Measurements from ENCODE around the gene NPIPA1.
"Not testable (repeated sequence)": the region's sequence is repeated elsewhere in the genome, so short reads cannot be mapped to it uniquely, and the experiment has no call there.

The NPIPA1 gene

DNA sequence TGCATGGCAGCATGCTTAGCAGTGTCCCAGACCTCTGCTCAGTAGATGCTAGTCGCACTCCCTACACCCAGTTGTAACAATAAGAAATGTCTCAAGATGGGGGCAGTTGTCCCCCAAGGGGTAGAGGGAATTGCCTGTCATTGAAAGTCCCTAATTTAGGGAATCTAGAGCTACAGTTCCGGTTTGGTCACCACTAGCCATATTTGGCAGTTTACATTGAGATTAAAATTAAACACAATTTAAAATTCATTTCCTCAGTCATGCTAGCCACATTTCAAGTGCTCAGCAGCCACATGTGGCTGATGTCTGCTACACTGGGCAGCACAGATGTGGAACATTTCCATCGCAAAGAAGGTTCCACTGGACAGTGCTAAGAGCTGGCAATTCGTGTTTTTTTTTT, 41.7 kb downstream of the NPIPA1 start:
- not testable (repeated sequence) for DNase-seq

- DNase-seq, result not testable (repeated sequence)
These were observed 44.0 kb downstream of the NPIPA1 start for GRCh38 chr16:14981234-14981633.

DNA sequence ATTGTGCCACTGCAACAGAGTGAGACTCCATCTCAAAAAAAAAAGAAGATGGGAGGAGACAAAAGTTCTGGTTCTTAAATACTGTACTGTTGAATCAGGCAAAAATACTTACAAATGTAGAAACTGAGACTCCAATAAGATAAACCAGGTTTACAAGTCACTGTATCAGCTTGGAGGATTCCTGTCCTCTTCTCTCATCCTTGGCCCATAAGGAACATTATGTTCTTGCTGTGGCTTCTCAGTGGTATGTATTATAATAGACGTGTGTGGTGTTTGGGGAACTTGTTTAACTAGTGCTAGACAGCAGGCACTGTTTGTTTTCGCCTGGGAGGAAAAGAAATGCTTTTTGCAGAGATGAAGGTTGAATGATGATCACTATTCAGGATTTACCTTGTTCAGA, 45.3 kb downstream of the NPIPA1 start:
- not testable (repeated sequence) for DNase-seq

GRCh38 chr16:14988092-14988491, 50.8 kb downstream of the NPIPA1 start:
- not testable (repeated sequence) for DNase-seq

GRCh38 chr16:14988661-14989191, 51.5 kb downstream of the NPIPA1 start:
- DNase-seq, result not testable (repeated sequence)

DNA sequence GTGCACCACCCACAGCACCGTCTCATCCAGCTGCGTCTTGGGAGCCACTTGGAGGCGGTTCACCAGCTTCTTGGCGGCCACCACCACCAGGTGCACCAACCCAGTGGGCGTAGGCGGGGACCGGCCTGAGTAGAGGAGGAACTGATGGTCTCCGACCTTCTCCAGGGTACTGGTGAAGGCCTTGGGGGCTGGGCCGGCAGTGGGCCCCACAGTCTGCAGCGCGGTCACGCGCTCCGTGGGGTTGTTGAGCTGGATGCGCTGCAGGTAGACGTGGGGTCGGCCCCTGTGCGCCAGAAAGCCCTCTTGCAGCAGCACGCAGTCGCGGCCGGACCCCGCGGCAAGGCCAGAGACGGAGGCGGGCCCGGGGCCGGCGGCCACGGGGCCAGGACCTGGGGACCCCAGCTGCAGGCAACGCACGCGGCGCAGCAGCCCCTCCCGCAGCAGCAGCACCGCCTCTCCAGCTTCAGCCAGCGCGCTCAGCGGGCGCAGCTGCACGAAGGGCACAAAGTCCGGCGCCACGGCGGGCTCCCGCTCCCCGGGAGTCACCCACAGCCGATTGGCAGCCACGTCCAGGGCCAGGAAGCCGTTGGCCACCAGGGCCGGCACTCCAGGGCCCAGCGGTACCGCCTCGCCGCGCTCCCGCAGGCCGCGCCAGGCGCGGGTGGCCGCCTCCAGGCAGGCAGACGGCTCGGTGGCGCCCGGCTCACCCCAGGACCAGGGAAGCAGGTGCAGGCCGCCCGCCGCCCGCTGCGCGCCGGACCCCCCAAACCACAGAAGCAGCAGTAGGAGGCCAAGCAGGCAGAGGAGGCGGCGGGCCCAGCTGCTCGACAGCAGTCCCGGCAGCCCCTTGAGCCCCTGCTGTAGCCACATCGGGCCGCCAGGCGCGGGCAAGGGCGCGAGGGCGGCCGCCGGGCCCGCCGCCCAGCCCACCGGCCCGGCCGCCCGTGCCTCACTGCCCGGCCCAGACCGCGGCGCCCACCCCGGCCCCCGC, 52.3 kb downstream of the NPIPA1 start:
- not testable (repeated sequence) for DNase-seq

DNA sequence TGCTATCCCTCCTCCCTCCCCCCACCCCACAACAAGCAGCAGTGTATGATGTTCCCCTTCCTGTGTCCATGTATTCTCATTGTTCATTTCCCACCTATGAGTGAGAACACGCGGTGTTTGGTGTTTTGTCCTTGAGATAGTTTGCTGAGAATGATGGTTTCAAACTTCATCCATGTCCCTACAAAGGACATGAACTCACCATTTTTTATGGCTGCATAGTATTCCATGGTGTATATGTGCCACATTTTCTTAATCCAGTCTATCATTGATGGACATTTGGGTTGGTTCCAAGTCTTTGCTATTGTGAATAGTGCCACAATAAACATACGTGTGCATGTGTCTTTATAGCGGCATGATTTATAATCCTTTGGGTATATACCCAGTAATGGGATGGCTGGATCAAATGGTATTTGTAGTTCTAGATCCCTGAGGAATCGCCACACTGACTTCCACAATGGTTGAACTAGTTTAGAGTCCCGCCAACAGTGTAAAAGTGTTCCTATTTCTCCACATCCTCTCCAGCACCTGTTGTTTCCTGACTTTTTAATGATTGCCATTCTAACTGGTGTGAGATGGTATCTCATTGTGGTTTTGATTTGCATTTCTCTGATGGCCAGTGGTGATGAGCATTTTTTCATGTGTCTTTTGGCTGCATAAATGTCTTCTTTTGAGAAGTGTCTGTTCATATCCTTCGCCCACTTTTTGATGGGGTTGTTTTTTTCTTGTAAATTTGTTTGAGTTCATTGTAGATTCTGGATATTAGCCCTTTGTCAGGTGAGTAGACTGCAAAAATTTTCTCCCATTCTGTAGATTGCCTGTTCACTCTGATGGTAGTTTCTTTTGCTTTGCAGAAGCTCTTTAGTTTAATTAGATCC, 56.3 kb downstream of the NPIPA1 start:
- DNase-seq, result not testable (repeated sequence)

DNA sequence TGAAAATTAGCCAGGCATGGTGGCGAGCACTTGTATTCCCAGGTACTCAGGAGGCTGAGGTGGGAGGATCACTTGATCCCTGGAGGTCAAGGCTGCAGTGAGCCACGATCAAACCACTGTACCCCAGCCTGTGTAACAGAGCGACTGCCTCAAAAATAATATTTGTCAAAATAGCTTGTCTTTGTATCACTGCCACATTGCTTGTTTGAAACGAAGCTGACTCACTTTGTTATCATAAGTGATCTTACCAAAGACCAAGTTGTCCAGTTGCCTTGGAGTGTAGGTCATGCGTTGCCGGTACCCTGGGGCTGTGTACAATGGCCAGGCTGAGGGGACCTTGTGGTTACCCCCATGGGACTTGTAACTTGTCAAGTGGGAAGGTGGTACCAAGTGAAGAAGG, 59.5 kb downstream of the NPIPA1 start:
- DNase-seq, result not testable (repeated sequence)

GRCh38 chr16:14998300-14998699, 61.1 kb downstream of the NPIPA1 start:
- DNase-seq, result not testable (repeated sequence)

DNA sequence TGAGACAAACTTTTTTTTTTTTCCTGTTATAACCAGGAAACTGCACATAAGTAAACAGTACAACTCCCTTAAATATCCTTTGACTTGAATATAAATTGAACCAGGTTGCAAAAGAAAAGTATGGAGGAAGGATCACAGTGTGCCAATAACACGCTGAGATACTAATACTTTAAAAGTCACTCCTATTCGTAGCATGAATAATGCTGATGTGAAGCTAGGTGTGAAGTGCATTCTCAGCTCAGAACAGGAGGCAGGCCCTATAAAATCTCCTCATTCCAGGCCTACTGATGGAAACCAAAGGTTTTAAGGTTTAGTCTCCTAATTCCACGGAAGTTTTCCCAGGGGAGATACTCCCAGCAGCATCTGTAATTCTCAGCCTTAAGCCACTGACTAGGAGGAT, 62.6 kb downstream of the NPIPA1 start:
- DNase-seq, result not testable (repeated sequence)

Data from NCI-H187 treated with DMSO at 0.1 percent for 48 hours (cell line).